PC-3 (cell line): Measurements from ENCODE around the gene APLNR. TPM values are rescaled to one million over a fixed set of nuclear protein-coding genes. Genes with fewer than 3 reads are reported as not detected.

Source experiments
- ATAC-seq: fragments of 200-7000 bp; cut with Tn5 transposase; 2 replicates; pipeline ENCODE4 v1.9.1; 2020; ENCODE audit warnings: mild to moderate bottlenecking, moderate library complexity
- BruUV-seq: library from RNA; stranded (reverse); fragments of 400-500 nt; replicated peaks from 2 replicates; lab custom pipeline; 2021; lab: Mats Ljungman, UMichigan
- CTCF ChIA-PET: fragments of 300-600 bp; sonication (Branson Sonifier 250); formaldehyde crosslinking; loops from one replicate; lab custom pipeline; 2022; ENCODE audit warnings: antibody characterized with exemption; lab: Charles Lee
- POLR2A ChIA-PET: fragments of 300-600 bp; sonication (Branson Sonifier 250); formaldehyde crosslinking; loops from one replicate; lab custom pipeline; 2022; ENCODE audit warnings: antibody characterized with exemption; ENCODE audit not compliant: unreplicated experiment; lab: Charles Lee
- DNase-seq: peaks from one replicate; pipeline ENCODE4 v3.0.0-alpha.2; 2015
- H2AFZ ChIP-seq: fragments of 300-600 bp; sonication (generic); 2 replicates; pipeline ENCODE4 v1.6.0; 2016; ENCODE audit warnings: antibody characterized with exemption, low read length
- H3F3A ChIP-seq: fragments of 300-600 bp; sonication (generic); one replicate; pipeline ENCODE4 v1.6.0; 2017; ENCODE audit warnings: antibody characterized with exemption, low read length, control low read depth, mild to moderate bottlenecking; ENCODE audit not compliant: unreplicated experiment
- H3K27ac ChIP-seq: fragments of 300-600 bp; sonication (generic); 2 replicates; pipeline ENCODE4 v1.5.1; 2016; ENCODE audit warnings: mild to moderate bottlenecking, low read length
- H3K27me3 ChIP-seq: fragments of 300-600 bp; sonication (generic); 2 replicates; pipeline ENCODE4 v1.6.1; 2016; ENCODE audit warnings: low read length, mixed read lengths
- H3K36me3 ChIP-seq: fragments of 300-600 bp; sonication (generic); 2 replicates; pipeline ENCODE4 v1.6.1; 2016; ENCODE audit warnings: low read depth, mixed run types, low read length, mixed read lengths
- H3K4me1 ChIP-seq: fragments of 300-600 bp; sonication (generic); 2 replicates; pipeline ENCODE4 v1.5.1; 2016; ENCODE audit warnings: low read length; ENCODE audit not compliant: insufficient read depth
- H3K4me2 ChIP-seq: fragments of 300-600 bp; sonication (generic); 2 replicates; pipeline ENCODE4 v1.6.0; 2016; ENCODE audit warnings: low read length
- H3K4me3 ChIP-seq: fragments of 300-600 bp; sonication (generic); 2 replicates; pipeline ENCODE4 v1.5.1; 2016; ENCODE audit warnings: mild to moderate bottlenecking, low read length, mixed read lengths
- H3K79me2 ChIP-seq: fragments of 300-600 bp; sonication (generic); 2 replicates; pipeline ENCODE4 v1.6.1; 2017; ENCODE audit warnings: low read length, mixed read lengths
- H3K9ac ChIP-seq: fragments of 300-600 bp; sonication (generic); 2 replicates; pipeline ENCODE4 v1.6.0; 2016; ENCODE audit warnings: mild to moderate bottlenecking, low read length
- H3K9me2 ChIP-seq: fragments of 300-600 bp; sonication (generic); replicated peaks from 2 replicates; pipeline ENCODE4 v1.6.1; 2016; ENCODE audit warnings: mixed run types, low read length, mixed read lengths
- H3K9me3 ChIP-seq: fragments of 300-600 bp; sonication (generic); 2 replicates; pipeline ENCODE4 v1.6.1; 2016; ENCODE audit warnings: low read length, mixed read lengths
- H4K20me1 ChIP-seq: fragments of 300-600 bp; sonication (generic); 2 replicates; pipeline ENCODE4 v1.6.1; 2016; ENCODE audit warnings: low read length, mixed read lengths
- EZH2 ChIP-seq: fragments of 300-600 bp; sonication (generic); IDR thresholded peaks from one replicate; pipeline ENCODE4 v1.6.1; 2017; ENCODE audit warnings: antibody characterized with exemption, mild to moderate bottlenecking, low read length; ENCODE audit not compliant: unreplicated experiment
- EZH2phosphoT487 ChIP-seq: fragments of 300-600 bp; sonication (generic); IDR thresholded peaks from 2 replicates; pipeline ENCODE4 v1.6.1; 2018; ENCODE audit warnings: mild to moderate bottlenecking, antibody characterized with exemption, low read length, borderline replicate concordance
- intact Hi-C: fragments of 100-400 bp; cut with micrococcal nuclease; formaldehyde crosslinking; loops from 2 replicates; pipeline ENCODE4 v1.9.0; 2023
- total RNA-seq: library from RNA; depleted of rRNA; stranded (reverse); fragments of >200 nt; gene quantifications from 2 replicates; pipeline ENCODE4 v1.2.3, GENCODE V29; 2014
- TF ChIP-seq, protein P1 (sequence below): fragments of 300-600 bp; sonication (generic); conservative IDR thresholded peaks from 2 replicates; pipeline ENCODE4 v1.5.1; 2017; ENCODE audit warnings: antibody characterized with exemption, low read depth, mild to moderate bottlenecking, low read length

APLNR gene
- total RNA-seq, 1 experiment from 2014 or later, result not detected

DNA sequence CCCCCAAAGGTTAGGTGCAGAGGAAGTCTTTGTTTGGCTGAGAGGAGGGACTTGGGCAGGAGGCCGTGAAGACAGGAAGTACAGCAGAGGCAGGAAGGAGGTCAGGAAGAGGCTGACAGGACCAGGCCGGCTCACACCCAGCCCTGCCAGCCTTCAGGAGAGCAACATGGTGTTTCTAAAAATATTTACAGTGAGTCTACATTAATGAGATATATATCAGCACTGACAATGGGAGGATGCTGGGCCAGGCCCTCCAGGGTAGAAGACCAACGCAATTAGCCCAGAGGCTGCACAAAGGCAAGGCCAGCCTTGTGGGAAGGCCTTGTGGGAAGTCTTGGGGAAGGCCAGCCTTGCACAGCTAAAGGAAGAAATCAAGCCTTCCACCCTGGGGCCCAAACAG, 7.9 kb upstream of the APLNR start:
- intact Hi-C loops, result no loop called here
- H3F3A ChIP-seq, result no peaks in the 10 kb centered on the region
- no peaks in the 10 kb centered on the region for H3K36me3 ChIP-seq
- H3K9me3 ChIP-seq, result no peaks in the 10 kb centered on the region
- no peak for ATAC-seq
- DNase-seq, result no peak
- H3K27ac ChIP-seq, result no peak overlapping the region
- H3K4me2 ChIP-seq, result no peak overlapping the region
- H3K9ac ChIP-seq, result no peak overlapping the region
- H4K20me1 ChIP-seq, result no peaks in the 10 kb centered on the region
- H3K4me3 ChIP-seq, result no peak overlapping the region
- TF ChIP-seq EZH2phosphoT487 (no peak), EZH2 (no peak)
- TF ChIP-seq, protein P1, sequence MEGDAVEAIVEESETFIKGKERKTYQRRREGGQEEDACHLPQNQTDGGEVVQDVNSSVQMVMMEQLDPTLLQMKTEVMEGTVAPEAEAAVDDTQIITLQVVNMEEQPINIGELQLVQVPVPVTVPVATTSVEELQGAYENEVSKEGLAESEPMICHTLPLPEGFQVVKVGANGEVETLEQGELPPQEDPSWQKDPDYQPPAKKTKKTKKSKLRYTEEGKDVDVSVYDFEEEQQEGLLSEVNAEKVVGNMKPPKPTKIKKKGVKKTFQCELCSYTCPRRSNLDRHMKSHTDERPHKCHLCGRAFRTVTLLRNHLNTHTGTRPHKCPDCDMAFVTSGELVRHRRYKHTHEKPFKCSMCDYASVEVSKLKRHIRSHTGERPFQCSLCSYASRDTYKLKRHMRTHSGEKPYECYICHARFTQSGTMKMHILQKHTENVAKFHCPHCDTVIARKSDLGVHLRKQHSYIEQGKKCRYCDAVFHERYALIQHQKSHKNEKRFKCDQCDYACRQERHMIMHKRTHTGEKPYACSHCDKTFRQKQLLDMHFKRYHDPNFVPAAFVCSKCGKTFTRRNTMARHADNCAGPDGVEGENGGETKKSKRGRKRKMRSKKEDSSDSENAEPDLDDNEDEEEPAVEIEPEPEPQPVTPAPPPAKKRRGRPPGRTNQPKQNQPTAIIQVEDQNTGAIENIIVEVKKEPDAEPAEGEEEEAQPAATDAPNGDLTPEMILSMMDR, result no peak
- no peaks in the 10 kb centered on the region for H3K79me2 ChIP-seq
- BruUV-seq, result no TSS peak
- POLR2A ChIA-PET, result no interaction called here
- CTCF ChIA-PET, result no interaction called here
- H3K4me1 ChIP-seq, result no peaks in the 10 kb centered on the region
- H2AFZ ChIP-seq, result no peak overlapping the region
- no peaks in the 10 kb centered on the region for H3K9me2 ChIP-seq
- peaks cover 21% of the 10 kb centered on the region for H3K27me3 ChIP-seq

DNA sequence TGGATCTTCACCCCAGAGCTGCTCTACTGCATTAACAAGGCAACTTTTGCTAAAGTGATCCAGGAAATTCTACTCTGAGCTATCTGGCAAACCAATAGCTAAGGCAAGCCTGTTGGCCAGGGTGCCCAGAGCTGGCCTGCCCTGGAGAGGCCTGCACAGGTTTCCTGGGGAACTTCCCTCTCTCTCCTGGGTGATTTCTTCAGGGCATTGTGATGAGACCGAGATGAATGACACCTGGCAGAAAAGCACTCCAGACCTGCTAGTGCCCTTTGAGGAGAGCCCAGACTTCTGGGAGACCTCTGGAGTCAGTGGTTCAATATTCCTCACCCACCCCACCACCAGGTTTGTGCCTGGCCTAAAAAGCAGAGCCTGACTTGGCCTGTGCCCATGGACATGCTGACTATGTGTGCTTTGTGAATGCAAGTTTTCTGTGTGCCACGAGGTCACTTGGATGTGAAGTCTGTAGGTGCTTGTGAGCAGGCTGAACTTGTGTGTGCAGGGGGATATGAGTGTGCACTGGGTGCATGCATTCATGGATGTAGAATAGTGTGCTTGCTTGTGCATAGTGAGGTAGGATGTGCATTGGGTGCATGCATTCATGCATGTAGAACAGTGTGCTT, 4.4 kb upstream of the APLNR start:
- ChIA-PET POLR2A (no interaction called here), CTCF (no interaction called here)
- no peak overlapping the region for H3K27ac ChIP-seq
- no peak overlapping the region for H3K4me3 ChIP-seq
- H3F3A ChIP-seq, result no peaks in the 10 kb centered on the region
- ATAC-seq (no peak), DNase-seq (no peak)
- no peak overlapping the region for H3K9ac ChIP-seq
- no peaks in the 10 kb centered on the region for H3K9me2 ChIP-seq
- H3K9me3 ChIP-seq, result no peaks in the 10 kb centered on the region
- no peaks in the 10 kb centered on the region for H3K4me1 ChIP-seq
- intact Hi-C loops, result no loop called here
- no TSS peak for BruUV-seq
- H3K79me2 ChIP-seq, result no peaks in the 10 kb centered on the region
- peaks cover 47% of the 10 kb centered on the region for H3K27me3 ChIP-seq
- H4K20me1 ChIP-seq, result no peaks in the 10 kb centered on the region
- TF ChIP-seq EZH2, result no peak
- no peaks in the 10 kb centered on the region for H3K36me3 ChIP-seq
- no peak overlapping the region for H3K4me2 ChIP-seq
- no peak overlapping the region for H2AFZ ChIP-seq

DNA sequence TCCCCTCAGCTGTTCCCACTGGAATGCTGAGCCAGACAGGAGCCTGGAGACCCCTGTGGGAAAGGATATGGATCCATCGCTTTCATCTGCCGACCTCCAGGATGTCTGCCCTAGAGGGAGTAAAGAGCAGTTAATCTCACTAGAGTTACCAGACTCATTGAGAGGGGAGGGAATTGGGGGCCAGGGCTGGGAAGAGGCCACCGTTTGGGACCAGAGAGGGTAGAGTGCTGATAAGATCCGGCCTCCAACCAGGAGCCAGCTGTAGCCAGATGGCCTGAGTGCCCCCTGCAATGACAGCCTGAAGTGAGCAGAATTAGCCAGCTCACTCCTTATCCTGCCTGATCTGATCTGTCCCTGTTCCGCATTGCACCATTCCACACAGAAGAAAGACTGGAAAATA, 3.7 kb upstream of the APLNR start:
- no peaks in the 10 kb centered on the region for H4K20me1 ChIP-seq
- H3F3A ChIP-seq, result no peaks in the 10 kb centered on the region
- H3K4me2 ChIP-seq, result no peak overlapping the region
- no peaks in the 10 kb centered on the region for H3K79me2 ChIP-seq
- intact Hi-C loops, result no loop called here
- peaks cover 50% of the 10 kb centered on the region for H3K27me3 ChIP-seq
- H3K36me3 ChIP-seq, result no peaks in the 10 kb centered on the region
- H3K9me2 ChIP-seq, result no peaks in the 10 kb centered on the region
- no peak for DNase-seq
- no peaks in the 10 kb centered on the region for H3K9me3 ChIP-seq
- H3K27ac ChIP-seq, result no peak overlapping the region
- POLR2A ChIA-PET, result no interaction called here
- H3K4me3 ChIP-seq, result no peak overlapping the region
- TF ChIP-seq EZH2phosphoT487 (no peak), EZH2 (no peak)
- TF ChIP-seq, protein P1, result no peak
- CTCF ChIA-PET, result no interaction called here
- no peak overlapping the region for H2AFZ ChIP-seq
- BruUV-seq, result no TSS peak
- H3K4me1 ChIP-seq, result no peaks in the 10 kb centered on the region
- ATAC-seq, result no peak
- no peak overlapping the region for H3K9ac ChIP-seq
